Brain microvascular endothelial cell (primary cell): ENCODE data around the gene TBC1D13.

Experiments used
- DNase-seq: peaks from one replicate; pipeline ENCODE4 v3.0.0-alpha.2; 2020
- H3K27ac ChIP-seq: fragments of 250-450 bp; sonication (Bioruptor Pico); 2 replicates; pipeline ENCODE4 v1.5.1; 2020; ENCODE audit warnings: mild to moderate bottlenecking, moderate library complexity
- H3K27me3 ChIP-seq: fragments of 250-450 bp; sonication (Bioruptor Pico); replicated peaks from 2 replicates; pipeline ENCODE4 v1.5.1; 2020; ENCODE audit warnings: mild to moderate bottlenecking
- H3K36me3 ChIP-seq: fragments of 250-450 bp; sonication (Bioruptor Pico); replicated peaks from 2 replicates; pipeline ENCODE4 v1.5.1; 2020; ENCODE audit warnings: mild to moderate bottlenecking
- H3K4me3 ChIP-seq: 2 replicates; pipeline ENCODE4 v1.5.1; 2011; ENCODE audit warnings: low read depth, mild to moderate bottlenecking, control low read depth, low read length, moderate library complexity
- in situ Hi-C: cut with HindIII; loops from 2 replicates; pipeline ENCODE4 v1.10.0; 2017; ENCODE audit warnings: low sequenced_read_pairs, low pct_ligation_motif_present
- TF ChIP-seq, protein P1 (sequence below): IDR thresholded peaks from 2 replicates; pipeline ENCODE4 v1.5.1; 2011; ENCODE audit warnings: low read depth, mild to moderate bottlenecking, moderate library complexity, low read length, control low read depth, inconsistent platforms; ENCODE audit errors: missing control alignments

The TBC1D13 gene

DNA sequence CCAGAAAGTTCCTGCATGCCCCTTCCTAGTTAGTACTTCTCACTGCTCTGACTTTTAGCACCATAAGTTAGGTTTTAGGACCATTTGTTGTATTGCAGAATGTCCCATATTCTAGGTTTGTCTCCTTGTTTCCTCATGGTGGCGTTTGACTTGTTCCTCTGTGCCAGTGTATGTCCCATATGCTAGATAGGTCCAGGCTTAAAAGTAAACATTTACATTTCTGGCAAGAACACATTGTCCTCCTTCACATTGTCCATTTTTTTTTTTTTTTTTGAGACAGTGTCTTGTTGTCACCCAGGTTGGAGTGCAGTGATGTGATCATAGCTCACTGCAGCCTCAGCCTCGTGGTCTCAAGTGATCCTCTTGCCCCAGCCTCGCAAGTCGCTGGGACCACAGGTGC, 15.4 kb downstream of the TBC1D13 start:
- H3K36me3 ChIP-seq: peaks cover 59% of the 10 kb centered on the region
- H3K27me3 ChIP-seq: no peaks in the 10 kb centered on the region
- no peak overlapping the region for H3K27ac ChIP-seq
- in situ Hi-C loops: no loop called here
- TF ChIP-seq, protein P1, sequence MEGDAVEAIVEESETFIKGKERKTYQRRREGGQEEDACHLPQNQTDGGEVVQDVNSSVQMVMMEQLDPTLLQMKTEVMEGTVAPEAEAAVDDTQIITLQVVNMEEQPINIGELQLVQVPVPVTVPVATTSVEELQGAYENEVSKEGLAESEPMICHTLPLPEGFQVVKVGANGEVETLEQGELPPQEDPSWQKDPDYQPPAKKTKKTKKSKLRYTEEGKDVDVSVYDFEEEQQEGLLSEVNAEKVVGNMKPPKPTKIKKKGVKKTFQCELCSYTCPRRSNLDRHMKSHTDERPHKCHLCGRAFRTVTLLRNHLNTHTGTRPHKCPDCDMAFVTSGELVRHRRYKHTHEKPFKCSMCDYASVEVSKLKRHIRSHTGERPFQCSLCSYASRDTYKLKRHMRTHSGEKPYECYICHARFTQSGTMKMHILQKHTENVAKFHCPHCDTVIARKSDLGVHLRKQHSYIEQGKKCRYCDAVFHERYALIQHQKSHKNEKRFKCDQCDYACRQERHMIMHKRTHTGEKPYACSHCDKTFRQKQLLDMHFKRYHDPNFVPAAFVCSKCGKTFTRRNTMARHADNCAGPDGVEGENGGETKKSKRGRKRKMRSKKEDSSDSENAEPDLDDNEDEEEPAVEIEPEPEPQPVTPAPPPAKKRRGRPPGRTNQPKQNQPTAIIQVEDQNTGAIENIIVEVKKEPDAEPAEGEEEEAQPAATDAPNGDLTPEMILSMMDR: no peak
- DNase-seq: no peak
- H3K4me3 ChIP-seq: no peak overlapping the region

DNA sequence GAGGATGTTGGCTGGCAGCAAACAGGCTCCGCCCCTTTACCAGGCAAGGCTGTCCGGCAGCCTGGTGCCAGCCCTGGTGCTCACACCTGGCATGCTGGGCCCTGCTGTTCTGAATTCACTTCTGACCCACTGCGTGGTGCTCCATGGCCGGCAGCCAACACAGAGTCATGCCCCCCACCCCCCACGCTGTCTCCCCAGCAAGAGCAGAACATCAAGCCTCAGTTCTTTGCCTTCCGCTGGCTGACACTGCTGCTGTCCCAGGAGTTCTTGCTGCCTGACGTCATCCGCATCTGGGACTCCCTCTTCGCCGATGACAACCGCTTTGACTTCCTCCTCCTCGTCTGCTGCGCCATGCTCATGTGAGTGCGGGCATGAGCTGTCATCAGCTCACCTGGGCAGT, 18.6 kb downstream of the TBC1D13 start:
- H3K36me3 ChIP-seq: peaks cover 55% of the 10 kb centered on the region
- no peak overlapping the region for H3K4me3 ChIP-seq
- no peaks in the 10 kb centered on the region for H3K27me3 ChIP-seq
- in situ Hi-C loops: no loop called here
- no peak overlapping the region for H3K27ac ChIP-seq
- TF ChIP-seq, protein P1: no peak
- DNase-seq: no peak

DNA sequence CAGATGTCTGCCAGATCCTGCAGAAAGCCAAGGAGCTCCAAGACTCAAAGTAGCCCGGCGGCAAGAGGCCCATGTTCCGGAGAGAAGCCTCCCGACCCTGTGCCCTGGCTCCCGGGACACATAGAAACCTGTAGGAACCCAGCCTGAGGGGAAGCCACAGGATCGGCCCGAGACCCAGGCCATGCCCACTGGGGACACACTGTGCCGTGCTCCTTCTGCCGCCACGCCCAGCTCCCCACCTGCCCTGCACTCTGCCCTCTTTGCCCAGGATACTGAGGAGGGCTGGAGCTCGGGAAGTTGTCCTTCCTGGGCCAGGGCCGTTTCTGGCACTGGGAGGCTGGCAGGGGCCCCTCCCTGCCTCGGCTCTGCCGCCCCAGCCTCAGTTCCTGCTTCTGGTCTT, 20.8 kb downstream of the TBC1D13 start:
- in situ Hi-C loops: no loop called here
- Histone ChIP-seq H3K36me3 (peaks cover 47% of the 10 kb centered on the region), H3K4me3 (no peak overlapping the region), H3K27ac (no peak overlapping the region), H3K27me3 (no peaks in the 10 kb centered on the region)
- DNase-seq: no peak
- TF ChIP-seq, protein P1: no peak

DNA sequence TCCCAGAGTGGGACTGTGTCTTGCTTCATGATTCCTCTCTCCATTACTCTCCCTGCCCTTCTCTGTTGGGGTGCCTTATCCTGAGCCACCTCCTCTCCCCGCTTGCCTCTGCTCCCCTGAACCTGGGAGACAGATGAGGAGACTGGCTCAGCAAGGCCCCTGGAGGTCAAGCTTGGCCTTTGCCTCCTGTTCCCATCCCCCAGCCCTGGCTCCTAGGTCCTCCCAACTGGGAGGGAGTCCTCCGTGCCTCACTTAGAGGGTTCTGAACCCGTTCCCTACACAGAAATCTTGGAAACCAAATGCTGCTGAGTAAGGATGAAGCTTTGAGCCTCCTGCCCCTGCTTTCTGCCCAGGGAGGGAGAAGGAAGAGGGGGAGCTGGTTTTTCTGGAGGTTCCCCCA, 21.5 kb downstream of the TBC1D13 start:
- DNase-seq: no peak
- H3K36me3 ChIP-seq: peaks cover 41% of the 10 kb centered on the region
- no peak overlapping the region for H3K4me3 ChIP-seq
- no peak overlapping the region for H3K27ac ChIP-seq
- TF ChIP-seq, protein P1: no peak
- in situ Hi-C loops: no loop called here
- H3K27me3 ChIP-seq: no peaks in the 10 kb centered on the region

DNA sequence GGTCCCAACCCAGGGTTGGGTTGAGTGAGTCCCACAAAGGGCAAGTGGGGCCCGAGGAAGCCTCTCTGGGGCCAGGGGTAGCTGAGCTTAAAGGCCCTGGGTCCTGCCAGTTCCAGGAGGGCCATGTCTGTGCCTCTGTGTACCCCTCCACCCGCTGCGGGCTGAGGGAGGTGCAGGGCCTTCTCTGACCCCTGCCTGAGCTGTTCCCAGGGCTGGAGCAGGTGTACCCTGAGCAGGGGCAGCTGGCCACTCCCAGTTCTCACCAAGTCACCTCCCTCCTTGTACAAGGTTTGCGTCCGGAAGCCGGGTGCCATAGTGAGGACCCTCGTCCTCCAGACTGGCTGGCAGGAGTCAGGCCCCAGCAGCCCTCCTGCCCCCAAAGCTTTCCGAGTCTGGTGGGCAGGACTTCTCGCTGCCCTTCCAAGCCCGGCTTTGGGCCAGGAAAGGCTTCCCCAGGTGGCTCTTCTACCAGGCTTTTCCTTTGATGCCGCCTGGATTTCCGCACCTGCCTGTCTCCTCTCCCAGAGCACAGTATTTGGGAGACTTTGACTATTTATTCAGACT, 22.1 kb downstream of the TBC1D13 start:
- H3K27me3 ChIP-seq: no peaks in the 10 kb centered on the region
- in situ Hi-C loops: no loop called here
- no peak overlapping the region for H3K27ac ChIP-seq
- peaks cover 36% of the 10 kb centered on the region for H3K36me3 ChIP-seq
- TF ChIP-seq, protein P1: no peak
- DNase-seq: no peak
- no peak overlapping the region for H3K4me3 ChIP-seq

DNA sequence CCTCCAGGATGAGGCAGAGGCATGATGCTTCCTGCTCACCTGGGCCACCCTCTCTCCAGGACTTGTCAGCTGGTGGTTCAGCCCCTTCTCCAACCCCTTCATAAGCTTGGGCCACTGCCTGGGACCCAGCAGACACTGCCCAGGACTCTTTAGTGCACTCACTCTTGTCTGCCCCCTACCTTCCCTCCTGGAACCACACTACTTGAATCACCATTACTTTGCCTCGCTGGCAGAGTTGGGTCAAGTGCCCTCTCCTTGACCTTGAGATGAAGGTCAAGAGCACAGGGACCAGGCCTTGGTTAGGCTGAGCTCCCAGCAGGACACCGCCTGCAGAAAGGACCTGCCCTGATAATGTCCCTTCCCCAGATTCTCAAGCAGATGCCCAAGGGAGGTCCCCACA, 22.8 kb downstream of the TBC1D13 start:
- Histone ChIP-seq H3K36me3 (peaks cover 35% of the 10 kb centered on the region), H3K4me3 (no peak overlapping the region), H3K27ac (no peak overlapping the region), H3K27me3 (no peaks in the 10 kb centered on the region)
- TF ChIP-seq, protein P1: peak; percentile 27
- DNase-seq: no peak
- in situ Hi-C loops: no loop called here
